ENCODE measurements around the gene SLU7. TPM values are rescaled to one million over a fixed set of nuclear protein-coding genes. Genes with fewer than 3 reads are reported as not detected.

Gene SLU7
- total and polyA plus RNA-seq, 9 of the 15 experiments (the other 6 are each of a cell fraction or from before 2014, with no cell fraction given), result 42.1 to 65.7 (median 54.8) TPM

DNA sequence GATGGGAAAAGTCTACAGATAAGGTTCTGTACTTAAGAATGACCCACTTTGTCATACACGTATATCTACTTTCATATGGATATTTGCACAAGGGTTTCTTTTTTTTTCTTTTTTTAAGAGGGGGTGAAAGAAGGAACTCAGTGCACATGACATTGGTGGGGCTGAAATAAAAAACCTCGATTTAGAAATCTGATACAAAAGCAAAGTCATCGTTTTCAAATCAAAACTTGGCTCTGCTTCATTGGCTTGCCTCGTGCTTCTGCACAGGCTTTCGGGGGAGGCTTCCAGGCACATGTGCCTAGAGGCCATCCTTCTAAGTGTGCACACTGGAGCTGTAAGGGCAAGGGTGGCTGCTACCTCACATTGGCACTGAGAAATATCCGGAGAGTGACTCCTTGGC is 33.9 kb upstream of the SLU7 start:
- no peaks in the 10 kb centered on the region for H3K79me2 ChIP-seq (ENCODE audit: control insufficient read depth, insufficient read depth, low read length)
- no peak overlapping the region for H3K9ac ChIP-seq (ENCODE audit: insufficient read depth in 1 of 2, low read depth in 2 of 2, low read length in 2 of 2)
- no peaks in the 10 kb centered on the region for H3K9me1 ChIP-seq (ENCODE audit: control insufficient read depth, insufficient read depth, low read length)
- H3K27me3 ChIP-seq (ENCODE audit: control insufficient read depth in 2 of 2, insufficient read depth in 2 of 2, low read length in 2 of 2), result no peaks in the 10 kb centered on the region
- TF ChIP-seq NR3C1 (CRISPR knock-in tag; IDR thresholded peaks at IDR 0.05), result no peak
- TF ChIP-seq RFX5 (IDR thresholded peaks at IDR 0.05; ENCODE audit: low read depth, low read length), result no peak
- no peak for TF ChIP-seq FOS (IDR thresholded peaks at IDR 0.05; ENCODE audit: extremely low read depth, insufficient read length)
- no peak for TF ChIP-seq POLR2B (IDR thresholded peaks at IDR 0.05; ENCODE audit: low read depth, partially characterized antibody)
- TF ChIP-seq ZKSCAN8 (CRISPR knock-in tag; IDR thresholded peaks at IDR 0.05), result no peak
- TF ChIP-seq PHF20 (IDR thresholded peaks at IDR 0.05; ENCODE audit: partially characterized antibody), result no peak
- TF ChIP-seq NCOA1 (IDR thresholded peaks at IDR 0.05; ENCODE audit: low read depth), result no peak
- POLR2A ChIA-PET, result no interaction called here
- CTCF ChIA-PET (ENCODE audit: low intra/inter-chr PET ratio), result no interaction called here
- no peaks in the 10 kb centered on the region for H3K36me3 ChIP-seq (ENCODE audit: control insufficient read depth, insufficient read depth, low read length)
- intact Hi-C loops (cut with micrococcal nuclease) (no loop called here), in situ Hi-C loops (cut with MboI) (no loop called here)
- no peaks in the 10 kb centered on the region for H3K9me3 ChIP-seq (replicated peaks; ENCODE audit: control insufficient read depth, insufficient read depth, low read depth, low read length)
- no peak for ATAC-seq
- no peaks in the 10 kb centered on the region for H4K20me1 ChIP-seq (replicated peaks; ENCODE audit: control insufficient read depth, insufficient read depth, low read length)
- no peak for FAIRE-seq
- H2AFZ ChIP-seq (ENCODE audit: low read depth, low read length), result no peak overlapping the region
- H3K4me2 ChIP-seq (ENCODE audit: insufficient read depth, low read length), result no peak overlapping the region
- H3K27ac ChIP-seq (ENCODE audit: extremely low read depth, low read depth, low read length), result no peak overlapping the region
- H3K4me1 ChIP-seq (replicated peaks in 1 of 2; ENCODE audit: control insufficient read depth in 2 of 2, insufficient read depth in 2 of 2, low read length in 2 of 2), result no peaks in the 10 kb centered on the region
- no peak for DNase-seq (ENCODE audit: extremely low read depth in 1 of 4, low spot score in 3 of 4)
- 4% methylated on average over 6 of the region's 6 CpGs for whole genome bisulfite sequencing (ENCODE audit: insufficient coverage, low coverage, missing lambda C conversion rate)
- H3K4me3 ChIP-seq, result no peak overlapping the region
- no TSS peak for BruUV-seq (replicated peaks)

DNA sequence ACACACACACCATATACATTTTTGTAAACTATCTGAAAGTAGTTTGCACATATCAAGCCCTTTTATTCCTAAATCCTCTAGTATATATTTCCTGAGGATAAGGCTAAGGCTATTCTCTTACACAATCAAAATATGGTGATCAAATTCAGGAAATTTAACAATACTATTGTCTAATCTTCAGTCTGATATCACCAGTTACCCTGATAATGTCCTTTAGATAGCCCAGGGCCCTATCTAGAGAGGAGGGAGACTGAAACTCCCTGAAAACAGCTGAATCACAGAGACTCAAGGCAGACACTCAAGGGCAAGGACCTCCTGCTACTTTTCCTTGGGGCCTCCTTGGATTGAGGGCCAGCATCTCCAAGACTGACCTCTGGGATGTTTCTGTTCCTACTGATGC is 33.2 kb upstream of the SLU7 start:
- Histone ChIP-seq H3K4me1 (replicated peaks in 1 of 2; ENCODE audit: control insufficient read depth in 2 of 2, insufficient read depth in 2 of 2, low read length in 2 of 2) (no peaks in the 10 kb centered on the region), H3K27me3 (ENCODE audit: control insufficient read depth in 2 of 2, insufficient read depth in 2 of 2, low read length in 2 of 2) (no peaks in the 10 kb centered on the region), H3K27ac (ENCODE audit: extremely low read depth, low read depth, low read length) (no peak overlapping the region), H3K9ac (ENCODE audit: insufficient read depth in 1 of 2, low read depth in 2 of 2, low read length in 2 of 2) (no peak overlapping the region), H3K9me1 (ENCODE audit: control insufficient read depth, insufficient read depth, low read length) (no peaks in the 10 kb centered on the region), H3K79me2 (ENCODE audit: control insufficient read depth, insufficient read depth, low read length) (no peaks in the 10 kb centered on the region), H3K36me3 (ENCODE audit: control insufficient read depth, insufficient read depth, low read length) (no peaks in the 10 kb centered on the region), H2AFZ (ENCODE audit: low read depth, low read length) (no peak overlapping the region), H3K4me3 (no peak overlapping the region), H3K4me2 (ENCODE audit: insufficient read depth, low read length) (no peak overlapping the region), H3K9me3 (replicated peaks; ENCODE audit: control insufficient read depth, insufficient read depth, low read depth, low read length) (no peaks in the 10 kb centered on the region), H4K20me1 (replicated peaks; ENCODE audit: control insufficient read depth, insufficient read depth, low read length) (no peaks in the 10 kb centered on the region)
- no peak for FAIRE-seq
- no peak for DNase-seq (ENCODE audit: extremely low read depth in 1 of 4, low spot score in 3 of 4)
- no TSS peak for BruUV-seq (replicated peaks)
- ChIA-PET POLR2A (no interaction called here), CTCF (ENCODE audit: low intra/inter-chr PET ratio) (no interaction called here)
- intact Hi-C loops (cut with micrococcal nuclease) (no loop called here), in situ Hi-C loops (cut with MboI) (no loop called here)
- ATAC-seq, result no peak
- no peak for TF ChIP-seq ZNF79 (CRISPR knock-in tag; IDR thresholded peaks at IDR 0.05; ENCODE audit: low read depth)
- TF ChIP-seq PYGO2 (tag; IDR thresholded peaks at IDR 0.05), result no peak
- no peak for TF ChIP-seq ZNF551 (CRISPR knock-in tag; IDR thresholded peaks at IDR 0.05)
- TF ChIP-seq CBX3 (IDR thresholded peaks at IDR 0.05; ENCODE audit: borderline replicate concordance in 1 of 2, low read length in 2 of 2), result no peak
- no peak for TF ChIP-seq ZNF121 (CRISPR knock-in tag; conservative IDR thresholded peaks at IDR 0.05)
- no peak for TF ChIP-seq SNRNP70 (optimal IDR thresholded peaks at IDR 0.05; ENCODE audit: low read depth, low read length)
- TF ChIP-seq, protein P1, sequence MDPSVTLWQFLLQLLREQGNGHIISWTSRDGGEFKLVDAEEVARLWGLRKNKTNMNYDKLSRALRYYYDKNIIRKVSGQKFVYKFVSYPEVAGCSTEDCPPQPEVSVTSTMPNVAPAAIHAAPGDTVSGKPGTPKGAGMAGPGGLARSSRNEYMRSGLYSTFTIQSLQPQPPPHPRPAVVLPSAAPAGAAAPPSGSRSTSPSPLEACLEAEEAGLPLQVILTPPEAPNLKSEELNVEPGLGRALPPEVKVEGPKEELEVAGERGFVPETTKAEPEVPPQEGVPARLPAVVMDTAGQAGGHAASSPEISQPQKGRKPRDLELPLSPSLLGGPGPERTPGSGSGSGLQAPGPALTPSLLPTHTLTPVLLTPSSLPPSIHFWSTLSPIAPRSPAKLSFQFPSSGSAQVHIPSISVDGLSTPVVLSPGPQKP (CRISPR knock-in tag; IDR thresholded peaks at IDR 0.05), result no peak
- no peak for TF ChIP-seq ZNF449 (CRISPR knock-in tag; IDR thresholded peaks at IDR 0.05)
- no peak for TF ChIP-seq ZNF507 (tag; conservative IDR thresholded peaks at IDR 0.05)
- no peak for TF ChIP-seq EZH2 (IDR thresholded peaks at IDR 0.05; ENCODE audit: borderline replicate concordance, low read depth, low read length)
- TF ChIP-seq PCBP2 (IDR thresholded peaks at IDR 0.05; ENCODE audit: low read depth, low read length, poor library complexity, severe bottlenecking), result no peak
